HS-5 (cell line): ENCODE data around the gene FOXR1.

ENCODE experiments used
- DNase-seq: peaks from one replicate; pipeline ENCODE4 v3.0.0-alpha.2; 2012; ENCODE audit warnings: low read depth

Gene FOXR1

DNA sequence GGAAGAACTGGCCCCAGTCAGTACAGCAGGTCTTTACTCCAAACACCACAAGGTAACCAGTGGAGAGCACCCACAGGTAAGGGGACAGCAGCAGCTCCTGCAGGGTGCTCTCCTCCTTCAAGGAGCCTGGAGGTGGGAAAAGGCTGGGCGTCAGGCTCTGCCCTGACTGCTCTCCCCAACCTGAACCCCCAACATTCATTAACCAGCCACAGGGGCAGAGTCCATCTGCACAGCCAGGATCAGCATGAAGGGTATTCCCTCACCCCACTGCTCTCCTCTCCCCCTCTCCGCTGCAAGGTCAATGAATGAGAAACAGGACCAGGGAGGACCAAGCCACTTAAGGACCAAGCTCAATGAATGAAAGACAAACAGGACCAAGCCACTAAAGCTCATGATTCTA is 55.4 kb downstream of the FOXR1 start:
- no peak for DNase-seq

DNA sequence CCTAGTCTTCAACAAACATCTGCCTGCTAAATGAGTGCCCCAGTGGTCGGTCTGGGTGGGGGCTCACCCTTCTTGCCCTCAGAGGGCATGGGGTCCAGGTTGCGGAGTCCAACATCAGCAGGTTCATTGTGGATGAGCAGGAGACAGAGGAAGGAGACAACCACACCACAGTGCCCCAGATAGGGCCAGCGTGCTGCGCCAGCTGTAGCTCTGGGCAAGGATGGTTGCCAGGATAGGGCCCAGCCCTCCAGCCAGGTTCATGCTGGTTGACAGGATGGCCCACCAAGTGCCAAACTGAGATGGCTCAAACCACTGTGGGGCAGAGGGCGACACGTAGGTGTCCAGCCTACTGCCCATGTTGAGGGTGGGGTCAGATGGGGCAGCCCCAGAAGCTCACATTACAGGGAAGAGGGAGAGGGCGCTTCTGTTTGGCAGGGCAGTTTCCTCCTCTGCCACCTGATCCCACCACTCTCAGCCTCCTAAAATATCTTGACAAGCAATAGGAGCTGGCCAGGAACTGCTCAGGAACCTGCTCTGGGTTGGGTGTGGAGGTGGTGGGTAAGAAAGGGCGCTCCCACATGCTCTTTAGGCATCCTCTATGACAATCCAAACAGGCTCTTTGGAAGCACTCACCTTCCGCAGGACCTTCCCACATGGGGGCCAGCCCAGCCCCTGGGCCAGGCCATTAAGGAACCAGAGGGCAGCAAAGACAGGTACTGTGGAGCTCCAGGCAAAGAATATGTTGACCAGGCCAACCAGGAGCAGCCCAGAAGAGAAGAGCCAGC is 56.2 kb downstream of the FOXR1 start:
- DNase-seq = no peak

DNA sequence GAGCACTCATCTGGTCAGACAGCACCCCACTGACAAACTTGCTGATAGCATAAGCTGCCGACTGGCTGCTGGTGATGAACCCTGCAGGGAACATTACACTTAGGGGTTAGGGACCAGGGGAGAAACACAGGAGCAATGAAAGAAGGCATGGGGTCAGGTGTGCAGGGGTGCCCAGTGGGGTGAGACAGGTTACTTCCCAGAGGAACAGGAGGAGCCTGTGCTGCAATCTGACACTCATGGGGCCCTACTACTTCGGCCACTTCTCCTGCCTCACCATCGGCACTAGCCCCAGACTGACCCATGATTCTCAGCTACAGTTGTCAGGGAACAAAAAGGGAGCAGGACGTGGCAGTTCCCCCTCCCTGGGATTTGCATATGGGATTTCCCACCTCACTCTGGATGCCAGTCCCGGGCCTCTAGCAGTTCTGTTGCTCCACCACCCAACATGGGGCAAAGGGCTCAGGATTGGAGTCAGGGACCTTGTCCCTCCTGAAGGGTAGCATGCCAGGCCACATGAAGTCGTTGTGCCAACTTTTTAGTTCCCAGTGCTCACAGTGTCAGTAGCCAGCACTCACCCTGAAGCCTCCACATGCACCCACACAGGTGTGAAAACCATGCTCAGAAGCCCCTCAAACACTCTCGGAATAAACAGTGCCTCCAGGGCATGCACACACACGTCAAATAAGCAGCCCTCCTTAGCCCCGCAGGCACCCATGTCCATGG is 56.9 kb downstream of the FOXR1 start:
- DNase-seq = no peak

DNA sequence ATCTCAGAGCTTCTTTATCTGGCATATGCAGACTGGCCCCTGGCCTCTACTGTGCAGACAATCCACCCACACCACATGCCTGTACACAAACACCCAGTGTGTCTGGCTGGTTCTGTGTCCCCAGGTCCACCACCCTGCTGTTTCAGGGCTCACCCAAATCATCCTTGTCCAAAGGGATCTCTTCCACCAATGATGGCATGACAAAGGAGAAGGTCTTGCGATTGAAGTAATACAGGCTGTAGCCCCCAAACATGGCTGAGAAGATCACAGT is 57.4 kb downstream of the FOXR1 start:
- no peak for DNase-seq

DNA sequence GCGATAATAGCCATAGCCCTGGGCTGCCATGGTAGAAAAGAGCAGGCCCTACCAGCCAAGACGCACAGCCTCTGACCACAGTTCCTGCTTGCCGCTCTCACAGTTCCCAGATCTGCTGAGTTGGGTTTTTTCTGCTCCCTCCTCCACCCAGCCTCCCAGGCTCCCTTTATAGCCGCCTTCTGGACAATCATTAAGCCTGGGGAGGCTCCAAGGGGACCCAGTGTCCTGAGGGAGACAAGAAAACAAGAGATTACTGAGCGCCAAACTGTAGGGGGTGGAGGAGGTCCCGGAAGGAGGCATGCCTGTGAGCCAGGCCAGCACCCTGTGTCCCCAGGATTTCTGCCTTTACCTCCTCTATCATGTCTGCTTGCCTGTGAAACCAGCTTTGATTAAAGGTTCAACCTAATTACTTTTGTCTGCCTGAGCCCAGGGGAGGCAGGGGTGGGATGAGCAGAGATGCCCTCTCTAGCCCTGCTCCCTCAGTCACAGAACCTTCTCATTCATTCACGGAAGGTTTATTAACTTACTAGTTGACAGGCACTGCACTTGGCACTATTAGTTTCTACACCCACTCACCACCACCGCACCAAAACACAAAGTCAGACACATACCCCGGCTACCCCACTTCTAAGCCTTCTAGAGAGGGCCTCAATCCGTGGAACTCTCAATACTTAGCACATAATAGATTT is 57.9 kb downstream of the FOXR1 start:
- no peak for DNase-seq

DNA sequence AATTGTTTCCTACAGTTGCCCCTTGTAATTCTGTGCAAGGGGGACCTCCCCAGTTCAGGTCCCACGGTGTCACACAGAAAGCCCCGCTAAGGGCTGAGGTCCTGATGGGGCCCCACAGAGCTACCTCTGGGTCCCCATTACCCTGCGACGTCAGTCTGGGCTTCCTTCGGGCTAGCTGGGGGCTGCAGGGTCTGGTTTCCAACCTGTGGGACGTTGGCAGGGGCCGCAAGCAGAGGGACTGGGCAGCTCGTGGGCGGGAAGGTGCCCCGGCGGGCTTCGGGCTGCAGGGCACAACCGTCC is 58.4 kb downstream of the FOXR1 start:
- DNase-seq = no peak

DNA sequence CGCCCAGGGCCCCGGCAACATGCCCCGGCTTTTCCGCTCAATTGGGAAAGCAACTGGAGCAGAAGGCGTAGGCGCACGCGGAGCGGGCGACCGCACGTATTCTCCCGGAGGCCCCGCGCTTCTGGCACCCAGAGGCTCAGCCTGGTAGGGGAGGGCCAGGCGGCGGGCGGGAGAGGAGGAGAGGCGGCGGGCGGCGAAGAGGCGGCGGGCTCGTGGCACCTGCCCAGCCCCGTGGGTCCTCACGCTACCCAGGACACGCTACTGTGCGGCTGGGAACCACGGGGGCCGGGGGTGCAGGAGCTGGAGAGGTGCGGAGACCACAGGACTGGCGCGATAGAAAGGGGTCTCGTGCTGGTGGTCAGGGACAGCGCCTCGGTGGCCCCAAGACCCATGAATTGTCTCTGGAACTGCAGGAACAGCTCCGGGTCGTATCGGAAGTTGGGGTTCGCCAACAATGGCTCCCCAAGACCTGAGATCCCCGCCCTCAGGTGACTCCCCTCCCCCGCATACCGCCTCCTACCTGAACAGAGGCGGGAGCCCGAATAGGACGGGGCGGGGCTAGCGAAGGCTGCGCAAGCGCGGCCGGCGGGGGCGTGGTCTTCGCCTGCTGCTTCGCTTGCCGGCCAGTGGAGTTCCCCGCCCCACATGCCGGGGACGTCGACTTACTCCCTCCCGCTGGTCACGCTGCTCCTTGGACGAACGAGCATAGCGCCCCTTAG is 58.9 kb downstream of the FOXR1 start, which contains the start of gene SLC37A4:
Gene SLC37A4 (minus strand): TSS at position 549 of the 719 bp plus-strand sequence.
- peak; percentile 84 for DNase-seq
